ENCODE data around the gene CIAO3. TPM values are rescaled to one million over a fixed set of nuclear protein-coding genes. Genes with fewer than 3 reads are reported as not detected.
"Not testable (repeated sequence)": the region's sequence is repeated elsewhere in the genome, so short reads cannot be mapped to it uniquely, and the experiment has no call there.

CIAO3 gene
- total RNA-seq, 1 donor from 2014 or later: 24.2 TPM

GRCh38 chr16:714558-715476 lies 26.0 kb downstream of the CIAO3 start, which contains the start of gene METRN:
Gene METRN, plus strand, starts transcription at chr16:715118. Its CDS starts 172 bp downstream, at chr16:715290.
- intact Hi-C loops (cut with DNase I): loop anchor here (10.0 kb wide), 1 partner anchor 70 kb away; the partner anchor contains the start of genes CHTF18 and RPUSD1
- TF ChIP-seq CTCF (IDR thresholded peaks at IDR 0.05): no peak
- Histone ChIP-seq H3K36me3 (no peaks in the 10 kb centered on the region), H3K4me1 (peaks cover 16% of the 10 kb centered on the region), H3K27ac (peak within 1 kb of the TSS; percentile 36), H3K9me3 (no peaks in the 10 kb centered on the region), H3K27me3 (peaks cover 18% of the 10 kb centered on the region), H3K4me3 (peak within 1 kb of the TSS; percentile 70)
- peak; percentile 96 for DNase-seq
- peak; percentile 90 for ATAC-seq

- TF ChIP-seq CTCF (IDR thresholded peaks at IDR 0.05): no peak
- intact Hi-C loops (cut with DNase I): loop anchor here (10.0 kb wide), 1 partner anchor 71 kb away; the partner anchor contains the start of genes CHTF18 and RPUSD1
- no peak for DNase-seq
- no peaks in the 10 kb centered on the region for H3K9me3 ChIP-seq
- H3K36me3 ChIP-seq: no peaks in the 10 kb centered on the region
- ATAC-seq: no peak
- H3K27me3 ChIP-seq: peaks cover 26% of the 10 kb centered on the region
- H3K4me1 ChIP-seq: peaks cover 13% of the 10 kb centered on the region
- no peak overlapping the region for H3K4me3 ChIP-seq
- H3K27ac ChIP-seq: no peak overlapping the region
These were observed 26.7 kb downstream of the CIAO3 start for GRCh38 chr16:714079-714478.

- not testable (repeated sequence) for H3K4me3 ChIP-seq, H3K36me3 ChIP-seq, DNase-seq, H3K27ac ChIP-seq, ATAC-seq, H3K9me3 ChIP-seq
- peak; percentile 26 for TF ChIP-seq CTCF (IDR thresholded peaks at IDR 0.05)
- H3K4me1 ChIP-seq: peaks cover 13% of the 10 kb centered on the region
- intact Hi-C loops (cut with DNase I): loop anchor here (10.0 kb wide), 1 partner anchor 72 kb away; the partner anchor contains the start of genes CHTF18 and RPUSD1
- peaks cover 38% of the 10 kb centered on the region for H3K27me3 ChIP-seq
These were observed 28.0 kb downstream of the CIAO3 start for GRCh38 chr16:712740-713250.

GRCh38 chr16:711548-712320 lies 29.1 kb downstream of the CIAO3 start:
- no peaks in the 10 kb centered on the region for H3K36me3 ChIP-seq
- peak; percentile 92 for DNase-seq
- no peak overlapping the region for H3K4me3 ChIP-seq
- peak; percentile 98 for TF ChIP-seq CTCF (IDR thresholded peaks at IDR 0.05)
- H3K27me3 ChIP-seq: peaks cover 47% of the 10 kb centered on the region
- peaks cover 13% of the 10 kb centered on the region for H3K4me1 ChIP-seq
- H3K9me3 ChIP-seq: no peaks in the 10 kb centered on the region
- peak; percentile 79 for ATAC-seq
- H3K27ac ChIP-seq: no peak overlapping the region
- intact Hi-C loops (cut with DNase I): loop anchor here (10.0 kb wide), 1 partner anchor 73 kb away; the partner anchor contains the start of genes CHTF18 and RPUSD1

- ATAC-seq: no peak
- H3K9me3 ChIP-seq: no peaks in the 10 kb centered on the region
- no peak for TF ChIP-seq CTCF (IDR thresholded peaks at IDR 0.05)
- H3K27me3 ChIP-seq: peaks cover 53% of the 10 kb centered on the region
- no peak overlapping the region for H3K27ac ChIP-seq
- peaks cover 8% of the 10 kb centered on the region for H3K4me1 ChIP-seq
- intact Hi-C loops (cut with DNase I): loop anchor here (10.0 kb wide), 1 partner anchor 74 kb away; the partner anchor contains the start of genes CHTF18 and RPUSD1
- no peak for DNase-seq
- H3K36me3 ChIP-seq: no peaks in the 10 kb centered on the region
- no peak overlapping the region for H3K4me3 ChIP-seq
These were observed 29.7 kb downstream of the CIAO3 start for GRCh38 chr16:711084-711483.
